A673 (cell line): ENCODE measurements around the gene PHEX. TPM values are rescaled to one million over a fixed set of nuclear protein-coding genes. Genes with fewer than 3 reads are reported as not detected.

Experiments used
- BruUV-seq: library from RNA; stranded (reverse); fragments of 400-500 nt; replicated peaks from 2 replicates; lab custom pipeline; 2021; lab: Mats Ljungman, UMichigan
- CTCF ChIA-PET: fragments of 300-600 bp; sonication (Branson Sonifier 250); formaldehyde crosslinking; loops from one replicate; lab custom pipeline; 2022; ENCODE audit warnings: antibody characterized with exemption; lab: Charles Lee
- POLR2A ChIA-PET: fragments of 300-600 bp; sonication (Branson Sonifier 250); formaldehyde crosslinking; loops from one replicate; lab custom pipeline; 2022; ENCODE audit warnings: antibody characterized with exemption; ENCODE audit not compliant: low non-redundant PET; lab: Charles Lee
- DNase-seq: peaks from one replicate; pipeline ENCODE4 v3.0.0-alpha.2; 2015; ENCODE audit warnings: low spot score
- H3K27ac ChIP-seq: fragments of 200-600 bp; sonication (generic); 2 replicates; pipeline ENCODE4 v1.5.1; 2016; ENCODE audit warnings: mixed run types, low read depth, mild to moderate bottlenecking, mixed read lengths, antibody characterized with exemption, low read length; ENCODE audit not compliant: poor library complexity, severe bottlenecking
- H3K27me3 ChIP-seq: fragments of 200-600 bp; sonication (generic); replicated peaks from 2 replicates; pipeline ENCODE4 v1.6.1; 2017; ENCODE audit warnings: mixed run types, low read depth, mild to moderate bottlenecking, mixed read lengths, antibody characterized with exemption, low read length; ENCODE audit not compliant: insufficient read depth, poor library complexity
- H3K36me3 ChIP-seq: fragments of 200-600 bp; sonication (generic); 2 replicates; pipeline ENCODE4 v1.6.1; 2016; ENCODE audit warnings: mixed run types, mild to moderate bottlenecking, mixed read lengths, antibody characterized with exemption, low read length; ENCODE audit not compliant: insufficient read depth, poor library complexity, severe bottlenecking
- H3K4me1 ChIP-seq: fragments of 200-600 bp; sonication (generic); 2 replicates; pipeline ENCODE4 v1.6.1; 2017; ENCODE audit warnings: mixed run types, mild to moderate bottlenecking, mixed read lengths, antibody characterized with exemption, low read length; ENCODE audit not compliant: insufficient read depth, poor library complexity, severe bottlenecking
- H3K4me3 ChIP-seq: fragments of 200-600 bp; sonication (generic); 2 replicates; pipeline ENCODE4 v1.5.1; 2016; ENCODE audit warnings: low read depth, mixed run types, mild to moderate bottlenecking, mixed read lengths, low read length; ENCODE audit not compliant: poor library complexity, severe bottlenecking
- H3K9me3 ChIP-seq: fragments of 200-600 bp; sonication (generic); 2 replicates; pipeline ENCODE4 v1.6.1; 2016; ENCODE audit warnings: mixed run types, low read depth, mild to moderate bottlenecking, mixed read lengths, antibody characterized with exemption, low read length; ENCODE audit not compliant: poor library complexity, severe bottlenecking
- EZH2 ChIP-seq: fragments of 200-600 bp; sonication (generic); IDR thresholded peaks from 2 replicates; pipeline ENCODE4 v1.6.1; 2017; ENCODE audit warnings: borderline replicate concordance, low read depth, mild to moderate bottlenecking, mixed read lengths, antibody characterized with exemption, low read length; ENCODE audit not compliant: poor library complexity, severe bottlenecking
- intact Hi-C: fragments of 100-400 bp; cut with micrococcal nuclease; formaldehyde crosslinking; loops from one replicate; pipeline ENCODE4 v1.10.0; 2022; ENCODE audit not compliant: unreplicated experiment
- total RNA-seq: library from RNA; stranded (reverse); gene quantifications from 2 replicates; pipeline ENCODE4 v1.2.3, GENCODE V29; 2021
- TF ChIP-seq, protein P1 (sequence below): fragments of 300-800, 200-600 bp; sonication (generic); conservative IDR thresholded peaks from 2 replicates; pipeline ENCODE4 v1.5.1; 2017; ENCODE audit warnings: low read depth, mild to moderate bottlenecking, antibody characterized with exemption, low read length, moderate library complexity, mixed read lengths

The PHEX gene
- total RNA-seq, 1 experiment from 2014 or later = 0.43 TPM

DNA sequence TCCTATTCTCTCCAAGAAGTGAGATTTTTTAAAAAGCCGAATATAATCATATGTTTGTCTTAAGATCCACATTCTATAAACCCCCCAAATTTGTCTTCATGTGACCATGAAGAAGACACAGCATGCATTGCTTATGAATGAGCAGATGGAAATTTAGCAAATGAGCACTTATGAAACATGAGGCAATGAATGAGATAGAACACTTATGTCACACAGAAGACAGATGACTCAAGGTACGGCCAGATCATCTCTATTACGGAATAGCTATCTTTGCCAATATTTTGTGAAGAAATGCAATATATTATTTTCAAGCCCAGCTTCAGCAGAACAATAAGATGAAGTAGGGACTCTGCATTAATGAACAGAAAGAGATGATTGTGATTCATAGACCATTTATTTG, 21.4 kb downstream of the PHEX start:
- Histone ChIP-seq H3K27me3 (no peaks in the 10 kb centered on the region), H3K36me3 (no peaks in the 10 kb centered on the region), H3K4me1 (no peaks in the 10 kb centered on the region), H3K4me3 (no peak overlapping the region), H3K27ac (no peak overlapping the region), H3K9me3 (no peaks in the 10 kb centered on the region)
- TF ChIP-seq, protein P1, sequence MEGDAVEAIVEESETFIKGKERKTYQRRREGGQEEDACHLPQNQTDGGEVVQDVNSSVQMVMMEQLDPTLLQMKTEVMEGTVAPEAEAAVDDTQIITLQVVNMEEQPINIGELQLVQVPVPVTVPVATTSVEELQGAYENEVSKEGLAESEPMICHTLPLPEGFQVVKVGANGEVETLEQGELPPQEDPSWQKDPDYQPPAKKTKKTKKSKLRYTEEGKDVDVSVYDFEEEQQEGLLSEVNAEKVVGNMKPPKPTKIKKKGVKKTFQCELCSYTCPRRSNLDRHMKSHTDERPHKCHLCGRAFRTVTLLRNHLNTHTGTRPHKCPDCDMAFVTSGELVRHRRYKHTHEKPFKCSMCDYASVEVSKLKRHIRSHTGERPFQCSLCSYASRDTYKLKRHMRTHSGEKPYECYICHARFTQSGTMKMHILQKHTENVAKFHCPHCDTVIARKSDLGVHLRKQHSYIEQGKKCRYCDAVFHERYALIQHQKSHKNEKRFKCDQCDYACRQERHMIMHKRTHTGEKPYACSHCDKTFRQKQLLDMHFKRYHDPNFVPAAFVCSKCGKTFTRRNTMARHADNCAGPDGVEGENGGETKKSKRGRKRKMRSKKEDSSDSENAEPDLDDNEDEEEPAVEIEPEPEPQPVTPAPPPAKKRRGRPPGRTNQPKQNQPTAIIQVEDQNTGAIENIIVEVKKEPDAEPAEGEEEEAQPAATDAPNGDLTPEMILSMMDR = no peak
- TF ChIP-seq EZH2 = no peak
- ChIA-PET CTCF (no interaction called here), POLR2A (no interaction called here)
- intact Hi-C loops = no loop called here
- no TSS peak for BruUV-seq
- no peak for DNase-seq

DNA sequence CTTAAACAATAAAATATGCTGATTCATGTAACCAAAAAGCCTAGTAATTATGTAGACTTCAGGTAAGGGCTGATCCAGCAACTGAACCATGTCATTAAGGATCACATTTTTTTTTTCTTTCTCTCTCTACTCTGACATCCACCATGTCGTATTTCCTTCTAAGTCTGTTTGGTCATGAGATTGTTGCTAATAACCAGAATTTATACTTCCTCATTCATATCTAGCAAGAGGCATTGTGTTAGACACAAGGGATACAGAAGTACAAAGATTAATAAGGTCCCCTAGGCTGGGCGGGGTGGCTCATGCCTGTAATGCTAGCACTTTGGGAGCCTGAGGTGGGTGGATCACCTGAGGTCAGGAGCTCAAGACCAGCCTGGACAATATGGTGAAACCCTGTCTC, 24.1 kb downstream of the PHEX start:
- no TSS peak for BruUV-seq
- no peak for TF ChIP-seq EZH2
- TF ChIP-seq, protein P1 = no peak
- H3K4me1 ChIP-seq = no peaks in the 10 kb centered on the region
- intact Hi-C loops = no loop called here
- no peaks in the 10 kb centered on the region for H3K9me3 ChIP-seq
- no peaks in the 10 kb centered on the region for H3K36me3 ChIP-seq
- ChIA-PET POLR2A (no interaction called here), CTCF (no interaction called here)
- no peak overlapping the region for H3K27ac ChIP-seq
- no peak for DNase-seq
- H3K27me3 ChIP-seq = no peaks in the 10 kb centered on the region
- no peak overlapping the region for H3K4me3 ChIP-seq

DNA sequence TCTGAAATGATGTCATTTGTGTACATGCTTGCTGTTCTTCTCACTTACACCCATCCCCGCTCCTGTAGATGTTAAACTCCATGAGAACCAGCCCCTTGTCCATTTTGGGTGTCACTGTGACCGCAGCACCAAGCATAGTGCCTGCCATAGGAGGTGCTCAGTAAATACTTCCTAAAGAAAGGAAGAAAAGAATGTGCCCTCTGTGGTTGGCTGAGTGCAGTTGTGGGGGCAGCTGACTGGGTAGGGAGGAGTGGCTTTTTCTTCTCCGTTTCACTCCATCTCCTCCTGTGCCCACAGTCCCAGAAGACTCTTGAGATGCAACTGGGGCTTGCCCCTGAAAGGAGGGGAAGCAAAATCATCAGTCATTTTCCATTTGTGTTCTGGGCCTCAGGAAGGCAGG, 25.5 kb downstream of the PHEX start:
- intact Hi-C loops = no loop called here
- no peak overlapping the region for H3K4me3 ChIP-seq
- no peaks in the 10 kb centered on the region for H3K9me3 ChIP-seq
- CTCF ChIA-PET = no interaction called here
- no peak for TF ChIP-seq EZH2
- TF ChIP-seq, protein P1 = no peak
- no peaks in the 10 kb centered on the region for H3K27me3 ChIP-seq
- no peaks in the 10 kb centered on the region for H3K36me3 ChIP-seq
- H3K4me1 ChIP-seq = no peaks in the 10 kb centered on the region
- BruUV-seq = no TSS peak
- POLR2A ChIA-PET = no interaction called here
- H3K27ac ChIP-seq = no peak overlapping the region
- DNase-seq = no peak
